ENCODE results near the gene CHRNA5.
"Not testable (repeated sequence)": the region's sequence is repeated elsewhere in the genome, so short reads cannot be mapped to it uniquely, and the experiment has no call there.

The CHRNA5 gene

GRCh38 chr15:78552597-78552996 is 12.7 kb upstream of the CHRNA5 start:
- no peak for TF ChIP-seq CTCF (conservative IDR thresholded peaks at IDR 0.05)
- no peak for TF ChIP-seq ZFX (IDR thresholded peaks at IDR 0.05)

GRCh38 chr15:78560201-78560600 is 5.1 kb upstream of the CHRNA5 start:
- not testable (repeated sequence) for H3K27ac ChIP-seq

More at GRCh38 chr15:78552597-78552996, 12.7 kb upstream of the CHRNA5 start:
- no peak overlapping the region for H3K27ac ChIP-seq

GRCh38 chr15:78561490-78561889 is 3.8 kb upstream of the CHRNA5 start:
- no peak overlapping the region for H3K27ac ChIP-seq
- no peak for TF ChIP-seq CTCF (conservative IDR thresholded peaks at IDR 0.05)
- TF ChIP-seq ZFX (IDR thresholded peaks at IDR 0.05), result no peak

GRCh38 chr15:78563092-78563491 is 2.2 kb upstream of the CHRNA5 start:
- no peak overlapping the region for H3K27ac ChIP-seq
- TF ChIP-seq CTCF (conservative IDR thresholded peaks at IDR 0.05), result no peak

GRCh38 chr15:78564743-78565096 is 600 bp upstream of the CHRNA5 start:
- peak overlapping the region; percentile 78 for H3K27ac ChIP-seq
- TF ChIP-seq CTCF (conservative IDR thresholded peaks at IDR 0.05), result no peak

GRCh38 chr15:78565951-78566774 is 843 bp downstream of the CHRNA5 start:
- peak overlapping the region; percentile 78 for H3K27ac ChIP-seq
- TF ChIP-seq ZFX (IDR thresholded peaks at IDR 0.05) (no peak), CTCF (conservative IDR thresholded peaks at IDR 0.05) (peak; percentile 48)

GRCh38 chr15:78567531-78567930 is 2.2 kb downstream of the CHRNA5 start:
- no peak overlapping the region for H3K27ac ChIP-seq
- TF ChIP-seq ZFX (IDR thresholded peaks at IDR 0.05) (no peak), CTCF (conservative IDR thresholded peaks at IDR 0.05) (no peak)

GRCh38 chr15:78570710-78571109 is 5.4 kb downstream of the CHRNA5 start:
- no peak overlapping the region for H3K27ac ChIP-seq
- no peak for TF ChIP-seq CTCF (conservative IDR thresholded peaks at IDR 0.05)
- TF ChIP-seq ZFX (IDR thresholded peaks at IDR 0.05), result no peak
